MG63 (cell line): ENCODE data around the gene MARCHF5. TPM values are rescaled to one million over a fixed set of nuclear protein-coding genes. Genes with fewer than 3 reads are reported as not detected.

Source experiments
- DNase-seq: peaks from one replicate; pipeline ENCODE4 v3.0.0-alpha.2; 2020
- H3K27me3 ChIP-seq: fragments of 250-450 bp; sonication (Bioruptor Pico); 2 replicates; pipeline ENCODE4 v1.5.1; 2020; ENCODE audit warnings: mild to moderate bottlenecking, moderate library complexity
- H3K36me3 ChIP-seq: fragments of 250-450 bp; sonication (Bioruptor Pico); 2 replicates; pipeline ENCODE4 v1.5.1; 2020; ENCODE audit warnings: mild to moderate bottlenecking, moderate library complexity
- H3K4me3 ChIP-seq: fragments of 250-450 bp; sonication (Bioruptor Pico); 2 replicates; pipeline ENCODE4 v1.5.1; 2020; ENCODE audit warnings: mild to moderate bottlenecking, moderate library complexity
- H3K9me3 ChIP-seq: fragments of 250-450 bp; sonication (Bioruptor Pico); 2 replicates; pipeline ENCODE4 v1.5.1; 2020; ENCODE audit warnings: mild to moderate bottlenecking, moderate library complexity
- total RNA-seq: library from RNA; depleted of rRNA; stranded (reverse); fragments of >200 nt; shearing (Covaris generic); gene quantifications from 2 replicates; pipeline ENCODE4 v1.2.3, GENCODE V29; 2014; ENCODE audit warnings: low replicate concordance; rRNA removed

The MARCHF5 gene
- total RNA-seq: 20.1 and 44.0 TPM in 2 replicates

DNA sequence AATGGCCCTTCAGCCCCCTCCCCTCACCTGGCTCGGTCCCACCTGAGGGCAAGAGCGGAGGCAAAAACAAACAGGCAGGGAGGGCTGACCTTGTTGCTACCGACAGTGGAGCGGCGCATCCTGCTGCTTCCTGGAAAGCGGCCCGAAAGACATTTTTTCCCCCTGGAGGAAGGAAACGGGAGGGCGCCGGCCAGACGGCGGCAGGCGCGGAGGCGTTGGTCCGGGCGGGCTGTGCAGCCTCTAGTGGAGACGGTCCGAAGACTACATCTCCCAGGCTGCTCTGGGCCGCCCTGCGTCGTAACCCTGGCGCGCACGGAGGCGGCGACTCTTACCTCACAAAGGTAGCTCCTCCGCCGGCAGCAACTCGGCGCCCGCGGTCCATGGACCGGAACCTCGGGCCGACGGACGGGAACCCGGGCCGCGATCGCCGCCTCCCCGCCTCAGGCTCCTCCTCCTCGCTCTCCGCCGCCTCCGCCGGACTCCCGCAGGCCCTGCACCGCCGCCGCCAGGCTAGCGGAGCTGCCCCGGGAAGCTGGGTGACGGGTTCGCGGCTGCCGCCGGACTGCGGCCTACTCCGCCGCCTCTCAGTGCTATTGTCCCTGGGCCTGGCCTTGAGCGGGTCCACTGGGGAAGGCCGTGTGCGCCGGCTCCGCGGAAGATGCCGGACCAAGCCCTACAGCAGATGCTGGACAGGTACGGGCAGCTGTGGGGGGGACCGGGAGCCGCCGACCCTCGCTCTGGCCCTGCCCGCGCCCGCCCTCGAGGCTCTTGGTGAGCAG lies at the start of gene MARCHF5, which contains the start of gene CPEB3:
Gene MARCHF5, plus strand, starts transcription at position 331 of the 779 bp plus-strand sequence. Its CDS starts 328 bp downstream, at position 659.
Gene CPEB3, minus strand, starts transcription at position 242 of the 779 bp plus-strand sequence. CDS start 50,728 bp downstream, outside the sequence.
- Histone ChIP-seq H3K36me3 (peaks cover 19% of the 10 kb centered on the region), H3K27me3 (no peaks in the 10 kb centered on the region), H3K4me3 (peak within 1 kb of the TSS; percentile 70), H3K9me3 (no peaks in the 10 kb centered on the region)
- DNase-seq: peak; percentile 97

DNA sequence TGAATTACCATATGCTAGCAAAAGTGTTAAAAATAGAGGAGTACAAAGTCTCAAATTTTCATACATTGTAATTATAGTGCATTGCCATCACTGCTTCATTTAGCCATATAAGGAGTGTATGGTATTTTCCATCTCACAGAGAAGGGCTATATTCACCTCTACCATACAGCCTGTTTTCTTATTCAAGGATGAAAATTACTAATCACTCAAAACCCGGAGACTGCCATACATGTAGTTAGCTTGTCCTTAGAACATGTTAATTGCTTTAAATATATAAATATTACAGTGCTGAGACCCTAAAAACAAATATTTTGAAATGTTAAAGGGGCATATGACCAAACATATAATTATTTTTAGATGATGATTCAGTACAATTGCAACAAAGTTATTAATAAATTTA lies 49.5 kb upstream of the MARCHF5 start:
- Histone ChIP-seq H3K27me3 (no peaks in the 10 kb centered on the region), H3K9me3 (no peaks in the 10 kb centered on the region), H3K4me3 (peak overlapping the region; percentile 62; the same call in 1 of the 2 replicates), H3K36me3 (no peaks in the 10 kb centered on the region)
- DNase-seq: no peak

DNA sequence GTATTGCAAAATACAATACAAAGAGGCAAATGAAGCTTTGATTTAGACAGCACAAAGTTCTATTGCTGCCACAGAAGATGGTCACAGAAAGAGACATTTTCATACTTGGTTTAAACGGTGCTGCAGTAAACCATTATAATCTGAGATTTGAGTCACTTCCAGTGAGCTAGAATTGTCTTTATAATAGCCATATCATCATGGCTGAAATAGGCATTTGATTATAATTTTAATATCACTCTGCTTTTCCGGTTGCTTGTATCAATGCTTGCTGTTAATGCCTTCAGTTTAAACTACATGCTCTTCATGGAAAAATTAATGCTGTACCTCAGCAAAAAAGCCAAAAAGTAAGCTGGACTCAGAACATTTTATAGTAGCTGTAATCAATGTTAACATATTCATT lies 48.6 kb upstream of the MARCHF5 start:
- Histone ChIP-seq H3K36me3 (no peaks in the 10 kb centered on the region), H3K9me3 (no peaks in the 10 kb centered on the region), H3K4me3 (no peak overlapping the region), H3K27me3 (no peaks in the 10 kb centered on the region)
- DNase-seq: no peak

DNA sequence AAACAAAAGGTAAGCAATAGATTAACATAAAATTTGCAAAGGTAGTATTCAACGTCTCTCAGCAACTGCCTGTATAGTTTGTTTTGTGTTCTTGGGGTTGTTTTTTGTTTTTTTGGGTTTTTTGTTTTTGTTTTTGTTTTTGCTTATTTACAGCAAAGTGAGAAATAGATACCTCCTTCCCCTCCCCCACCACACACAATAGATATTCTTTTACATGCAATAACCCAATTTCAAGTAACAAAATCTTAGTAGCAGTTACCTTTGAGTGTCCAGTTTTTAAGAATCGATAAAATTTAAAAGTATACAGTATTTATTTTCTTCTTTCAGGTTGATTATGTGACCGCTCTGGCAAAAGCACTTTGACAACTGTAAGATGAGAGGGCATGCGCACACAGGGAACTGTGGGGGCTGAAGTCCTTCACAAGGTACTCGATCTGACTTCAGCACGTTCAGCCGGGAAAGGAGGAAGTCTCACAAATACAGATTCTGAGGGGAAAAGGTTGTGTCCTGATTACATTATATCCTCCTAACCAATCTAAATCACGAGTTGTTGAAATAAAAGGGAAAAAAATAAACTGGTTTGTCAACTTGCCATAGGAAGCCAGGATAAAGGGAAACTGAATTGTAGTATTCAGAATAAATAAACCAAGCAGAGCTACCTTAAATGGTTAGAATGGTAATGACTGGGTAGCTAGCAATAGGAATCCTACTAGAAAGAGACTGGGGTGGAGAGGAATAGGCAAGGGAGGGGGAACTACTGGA lies 47.9 kb upstream of the MARCHF5 start:
- Histone ChIP-seq H3K27me3 (no peaks in the 10 kb centered on the region), H3K9me3 (no peaks in the 10 kb centered on the region), H3K36me3 (no peaks in the 10 kb centered on the region), H3K4me3 (no peak overlapping the region; the same call in 1 of the 2 replicates)
- DNase-seq: peak; percentile 1

GRCh38 chr10:92244796-92245195 lies 46.2 kb upstream of the MARCHF5 start:
- DNase-seq: no peak
- H3K4me3 ChIP-seq: no peak overlapping the region
- no peaks in the 10 kb centered on the region for H3K9me3 ChIP-seq

DNA sequence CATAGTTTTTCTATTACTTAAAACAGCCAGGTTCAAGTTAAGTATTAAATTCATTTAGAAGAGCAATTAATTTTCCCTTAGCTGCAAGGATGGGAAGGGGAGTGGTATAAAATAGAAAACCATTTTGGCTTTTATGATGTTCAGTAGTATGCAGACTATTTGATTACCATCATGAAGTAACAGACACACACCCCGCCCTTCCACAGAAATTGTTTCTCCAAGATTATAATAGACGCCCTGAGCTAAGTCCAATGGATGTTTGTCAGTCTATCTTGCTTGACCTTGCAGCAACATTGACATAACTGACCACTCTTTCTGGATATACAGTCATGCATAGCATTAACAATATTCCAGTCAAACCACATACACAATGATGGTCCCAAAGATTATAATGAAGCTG lies 42.4 kb upstream of the MARCHF5 start:
- Histone ChIP-seq H3K27me3 (no peaks in the 10 kb centered on the region), H3K36me3 (no peaks in the 10 kb centered on the region), H3K4me3 (no peak overlapping the region), H3K9me3 (no peaks in the 10 kb centered on the region)
- no peak for DNase-seq

More at GRCh38 chr10:92244796-92245195, 46.2 kb upstream of the MARCHF5 start:
- no peaks in the 10 kb centered on the region for H3K36me3 ChIP-seq
- H3K27me3 ChIP-seq: no peaks in the 10 kb centered on the region

- H3K9me3 ChIP-seq: no peaks in the 10 kb centered on the region
- no peaks in the 10 kb centered on the region for H3K36me3 ChIP-seq
- no peak for DNase-seq
- no peaks in the 10 kb centered on the region for H3K27me3 ChIP-seq
- H3K4me3 ChIP-seq: no peak overlapping the region
Measured at GRCh38 chr10:92263396-92263795, 27.6 kb upstream of the MARCHF5 start.

DNA sequence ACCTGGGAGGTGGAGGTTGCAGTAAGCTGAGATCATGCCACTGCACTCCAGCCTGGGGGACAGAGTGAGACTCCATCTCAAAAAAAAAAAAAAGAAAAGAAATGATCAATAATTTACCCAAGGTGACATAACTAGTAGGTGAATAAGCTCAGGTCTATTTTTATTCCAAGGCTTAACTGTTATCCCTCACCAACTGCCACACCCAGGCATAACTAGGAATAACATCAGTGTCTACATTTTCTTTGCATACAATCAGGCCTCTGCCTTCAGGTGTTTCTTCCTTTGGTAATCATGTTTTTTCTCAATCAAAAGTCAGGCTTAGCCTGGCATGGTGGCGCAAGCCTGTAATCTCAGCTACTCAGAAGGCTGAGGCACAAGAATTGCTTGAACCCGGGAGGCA lies 26.7 kb upstream of the MARCHF5 start:
- Histone ChIP-seq H3K4me3 (no peak overlapping the region), H3K9me3 (no peaks in the 10 kb centered on the region), H3K27me3 (no peaks in the 10 kb centered on the region), H3K36me3 (no peaks in the 10 kb centered on the region)
- no peak for DNase-seq

- Histone ChIP-seq H3K9me3 (no peaks in the 10 kb centered on the region), H3K36me3 (no peaks in the 10 kb centered on the region), H3K27me3 (no peaks in the 10 kb centered on the region), H3K4me3 (no peak overlapping the region)
- no peak for DNase-seq
Measured at GRCh38 chr10:92265687-92266258, 25.2 kb upstream of the MARCHF5 start.

DNA sequence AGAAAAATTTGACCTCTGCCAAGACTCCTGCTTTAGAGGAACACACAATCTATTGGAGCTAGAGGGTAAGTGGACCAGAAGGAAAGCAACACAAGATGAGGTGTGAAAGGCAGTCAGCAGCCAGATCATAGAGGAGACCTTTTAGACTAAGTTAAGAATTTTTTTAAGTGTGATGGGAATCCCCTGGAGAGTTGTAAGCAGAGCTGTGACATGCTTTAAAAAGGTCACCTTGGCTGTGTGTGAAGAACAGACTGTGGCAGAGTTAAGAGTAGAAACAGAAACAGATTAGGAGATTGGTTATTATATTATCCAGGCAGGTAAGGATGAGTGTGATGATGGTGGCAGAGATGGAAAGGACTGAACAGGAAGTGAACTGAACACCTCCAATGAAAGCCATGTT lies 23.6 kb upstream of the MARCHF5 start:
- no peak overlapping the region for H3K4me3 ChIP-seq
- no peak for DNase-seq
- H3K27me3 ChIP-seq: no peaks in the 10 kb centered on the region
- no peaks in the 10 kb centered on the region for H3K9me3 ChIP-seq
- no peaks in the 10 kb centered on the region for H3K36me3 ChIP-seq

DNA sequence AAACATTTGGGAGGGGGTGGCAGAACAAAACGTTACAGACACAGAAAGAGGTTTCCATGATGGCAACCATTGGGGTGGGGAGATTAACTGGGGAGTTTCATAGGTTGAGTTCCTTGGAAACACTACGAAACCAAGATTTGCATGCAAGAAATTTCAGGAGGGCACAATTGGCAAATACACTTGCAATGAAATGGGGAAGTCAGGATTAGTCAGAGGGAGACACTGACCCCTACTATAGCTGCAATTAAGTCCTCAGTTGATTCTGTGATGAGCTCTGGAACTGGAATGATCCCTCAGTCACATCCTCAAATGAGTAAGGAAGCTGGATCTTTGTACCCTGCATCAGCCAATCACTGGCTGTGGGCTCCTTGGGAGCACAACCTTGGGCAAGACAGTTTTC lies 22.2 kb upstream of the MARCHF5 start:
- H3K36me3 ChIP-seq: no peaks in the 10 kb centered on the region
- no peaks in the 10 kb centered on the region for H3K9me3 ChIP-seq
- no peaks in the 10 kb centered on the region for H3K27me3 ChIP-seq
- no peak for DNase-seq
- H3K4me3 ChIP-seq: no peak overlapping the region

- no peak for DNase-seq
- Histone ChIP-seq H3K9me3 (no peaks in the 10 kb centered on the region), H3K4me3 (no peak overlapping the region), H3K36me3 (no peaks in the 10 kb centered on the region), H3K27me3 (no peaks in the 10 kb centered on the region)
Measured at GRCh38 chr10:92274071-92274470, 16.9 kb upstream of the MARCHF5 start.

- DNase-seq: no peak
Measured at GRCh38 chr10:92278996-92279696, 11.8 kb upstream of the MARCHF5 start.

GRCh38 chr10:92284112-92284704 lies 6.8 kb upstream of the MARCHF5 start:
- Histone ChIP-seq H3K27me3 (no peaks in the 10 kb centered on the region), H3K4me3 (no peak overlapping the region), H3K36me3 (no peaks in the 10 kb centered on the region), H3K9me3 (no peaks in the 10 kb centered on the region)
- DNase-seq: no peak

More at GRCh38 chr10:92278996-92279696, 11.8 kb upstream of the MARCHF5 start:
- Histone ChIP-seq H3K9me3 (no peaks in the 10 kb centered on the region), H3K4me3 (no peak overlapping the region), H3K36me3 (no peaks in the 10 kb centered on the region), H3K27me3 (no peaks in the 10 kb centered on the region)

DNA sequence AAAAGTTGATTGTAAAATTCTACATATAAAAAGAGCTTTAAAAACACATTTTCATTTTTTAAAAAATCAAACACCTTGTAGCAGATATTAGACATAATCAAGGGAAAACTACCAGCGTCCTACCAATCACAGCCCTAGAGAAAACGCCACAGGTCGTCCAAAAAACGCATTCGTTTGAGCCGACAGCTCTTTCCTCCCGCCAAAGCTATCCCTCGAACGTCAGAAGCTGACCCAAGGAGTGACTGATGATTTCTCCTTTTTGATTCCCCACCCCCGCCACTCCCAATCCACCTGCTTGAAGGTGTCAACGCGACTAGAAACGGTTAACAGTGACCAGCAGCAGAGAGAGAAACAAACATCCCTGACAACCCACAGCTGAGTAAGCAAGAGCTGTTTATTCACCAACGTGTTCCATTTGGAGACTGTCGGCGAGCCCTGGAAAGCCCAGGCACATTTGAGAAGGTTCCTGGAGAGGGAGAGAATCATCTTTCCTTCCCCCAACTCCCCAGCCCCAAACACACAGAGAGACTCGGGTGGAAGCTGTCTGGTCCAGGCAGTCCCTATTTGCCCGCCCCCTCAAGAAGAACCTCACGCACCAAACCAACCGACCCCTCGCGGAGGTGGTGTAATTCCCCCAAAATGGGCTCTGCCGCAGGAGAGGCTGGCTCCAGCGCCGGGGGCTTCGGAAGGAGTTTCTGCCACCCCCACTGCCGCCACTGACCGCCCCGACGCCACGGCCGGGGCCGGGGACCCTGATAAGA lies 711 bp upstream of the MARCHF5 start:
- peaks cover 17% of the 10 kb centered on the region for H3K36me3 ChIP-seq
- no peaks in the 10 kb centered on the region for H3K27me3 ChIP-seq
- H3K9me3 ChIP-seq: no peaks in the 10 kb centered on the region
- H3K4me3 ChIP-seq: peak overlapping the region; percentile 70
- peak; percentile 52 for DNase-seq

GRCh38 chr10:92291616-92291865 lies 574 bp downstream of the MARCHF5 start:
- DNase-seq: peak; percentile 1
- peaks cover 23% of the 10 kb centered on the region for H3K36me3 ChIP-seq
- no peaks in the 10 kb centered on the region for H3K9me3 ChIP-seq
- peak overlapping the region; percentile 70 for H3K4me3 ChIP-seq
- H3K27me3 ChIP-seq: no peaks in the 10 kb centered on the region
